T-cell (primary cell): ENCODE measurements around the gene DIRAS3. TPM values are rescaled to one million over a fixed set of nuclear protein-coding genes. Genes with fewer than 3 reads are reported as not detected.

Experiments
- ATAC-seq, 4 experiments: fragments of 200-7000 bp in 3 of 4; fragments of 150-1000 bp in 1 of 4; cut with Tn5 transposase; replicated peaks in 1 of 4; 1 replicate in 3 of 4; 2 replicates in 1 of 4; pipeline ENCODE4 v1.10.0; 2021; ENCODE audit warnings: moderate library complexity in 3 of 4, mild to moderate bottlenecking in 2 of 4, moderate number of reproducible peaks in 1 of 4
- CTCF ChIA-PET, 2 donors: fragments of 300-600 bp; sonication (Branson Sonifier 250); formaldehyde crosslinking; loops; one replicate each; lab custom pipeline; 2022; ENCODE audit warnings: antibody characterized with exemption in 2 of 2; lab: Charles Lee
- POLR2A ChIA-PET, 2 donors: fragments of 300-600 bp; sonication (Branson Sonifier 250); formaldehyde crosslinking; loops; one replicate each; lab custom pipeline; 2022; ENCODE audit warnings: antibody characterized with exemption in 2 of 2; lab: Charles Lee
- DNase-seq, 35 experiments: peaks; one replicate each; pipeline versions ENCODE4 v3.0.0 to v3.0.0-alpha.2; 2013 to 2023
- H3K27ac ChIP-seq: one replicate; pipeline ENCODE4 v1.5.1; 2013; ENCODE audit warnings: low read length
- H3K27me3 ChIP-seq, 2 experiments: replicated peaks in 1 of 2; 1 replicate in 1 of 2; 2 replicates in 1 of 2; pipeline versions ENCODE4 v1.6.1 to v1.7.0; 2013; ENCODE audit warnings: low read length in 1 of 2, mixed read lengths in 1 of 2; ENCODE audit not compliant: control insufficient read depth in 2 of 2, insufficient read depth in 2 of 2; ENCODE audit errors: extremely low read depth in 1 of 2
- H3K36me3 ChIP-seq, 2 donors: 1 replicate in 1 of 2; 2 replicates in 1 of 2; pipeline versions ENCODE4 v1.6.1 to v1.7.0; 2013; ENCODE audit warnings: low read length in 1 of 2; ENCODE audit not compliant: control insufficient read depth in 2 of 2, insufficient read depth in 1 of 2; ENCODE audit errors: extremely low read depth in 1 of 2
- H3K4me1 ChIP-seq, 2 experiments: 1 replicate in 1 of 2; 2 replicates in 1 of 2; pipeline versions ENCODE4 v1.6.1 to v1.7.0; 2013; ENCODE audit warnings: low read length in 2 of 2, mixed read lengths in 1 of 2; ENCODE audit not compliant: insufficient read depth in 2 of 2, control insufficient read depth in 1 of 2; ENCODE audit errors: extremely low read depth in 1 of 2
- H3K4me3 ChIP-seq, 2 donors: 1 replicate in 1 of 2; 2 replicates in 1 of 2; pipeline versions ENCODE4 v1.5.1 to v1.7.0; 2013; ENCODE audit warnings: mild to moderate bottlenecking in 2 of 2, low read length in 1 of 2, moderate library complexity in 1 of 2; ENCODE audit not compliant: control insufficient read depth in 1 of 2; ENCODE audit errors: extremely low read depth in 1 of 2
- H3K9me3 ChIP-seq: 2 replicates; pipeline ENCODE4 v1.7.0; 2013
- H3K27ac Mint-ChIP-seq, 2 donors: one replicate each; pipeline ENCODE4 v1.8.0; 2020 to 2021; ENCODE audit warnings: mild to moderate bottlenecking in 2 of 2, mixed read lengths in 2 of 2
- H3K27me3 Mint-ChIP-seq, 2 donors: one replicate each; pipeline ENCODE4 v1.8.0; 2021 to 2022; ENCODE audit warnings: mixed read lengths in 2 of 2
- H3K36me3 Mint-ChIP-seq: one replicate; pipeline ENCODE4 v1.8.0; 2021; ENCODE audit warnings: mixed read lengths
- H3K4me1 Mint-ChIP-seq, 3 donors: one replicate each; pipeline ENCODE4 v1.8.0; 2020 to 2022; ENCODE audit warnings: mixed read lengths in 3 of 3, mild to moderate bottlenecking in 1 of 3
- H3K4me3 Mint-ChIP-seq, 3 donors: one replicate each; pipeline ENCODE4 v1.8.0; 2020 to 2022; ENCODE audit warnings: mild to moderate bottlenecking in 3 of 3, mixed read lengths in 3 of 3, moderate library complexity in 3 of 3
- H3K9me3 Mint-ChIP-seq, 3 donors: one replicate each; pipeline ENCODE4 v1.8.0; 2020 to 2022; ENCODE audit warnings: mixed read lengths in 3 of 3
- WGBS: methylation state at CpG from one replicate; pipeline ENCODE4 v1.1.5; 2013; ENCODE audit warnings: missing lambda C conversion rate; ENCODE audit not compliant: insufficient coverage; 5-methylcytosine and 5-hydroxymethylcytosine counted together
- total RNA-seq, 35 experiments: library from RNA in 6 of 35; stranded (reverse) in 6 of 35; fragments of 120-200 nt in 1 of 35; gene quantifications; one replicate each; pipeline versions ENCODE4 v1.2.1 to v1.2.4 and lab custom pipeline; 2013 to 2026

The DIRAS3 gene
- total RNA-seq, 5 donors from 2014 or later (not counting 1 experiment from before 2014, with no cell fraction given) = not detected

DNA sequence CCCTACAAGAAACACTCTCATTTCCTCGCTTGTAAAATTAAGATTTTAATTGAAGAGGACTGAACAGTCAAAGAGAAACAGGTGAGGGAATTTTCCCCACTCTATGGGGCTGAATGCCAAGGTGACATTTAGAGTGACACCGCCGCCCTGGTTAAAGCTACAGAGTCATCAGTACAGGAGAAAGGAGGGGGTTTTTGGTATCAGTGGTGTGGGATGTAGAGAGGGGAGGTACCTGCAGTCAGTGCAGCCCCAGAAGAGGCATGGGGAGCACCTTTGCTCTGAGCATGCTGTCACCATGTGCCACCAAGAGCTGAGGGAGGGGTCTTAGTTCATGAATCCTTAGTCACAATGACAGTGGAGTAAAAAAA lies 2.8 kb downstream of the DIRAS3 start:
- Mint-ChIP-seq H3K4me3 (no peak overlapping the region), H3K4me1 (peaks cover 0 to 2% (median 0%) of the 10 kb centered on the region in 3 donors)

DNA sequence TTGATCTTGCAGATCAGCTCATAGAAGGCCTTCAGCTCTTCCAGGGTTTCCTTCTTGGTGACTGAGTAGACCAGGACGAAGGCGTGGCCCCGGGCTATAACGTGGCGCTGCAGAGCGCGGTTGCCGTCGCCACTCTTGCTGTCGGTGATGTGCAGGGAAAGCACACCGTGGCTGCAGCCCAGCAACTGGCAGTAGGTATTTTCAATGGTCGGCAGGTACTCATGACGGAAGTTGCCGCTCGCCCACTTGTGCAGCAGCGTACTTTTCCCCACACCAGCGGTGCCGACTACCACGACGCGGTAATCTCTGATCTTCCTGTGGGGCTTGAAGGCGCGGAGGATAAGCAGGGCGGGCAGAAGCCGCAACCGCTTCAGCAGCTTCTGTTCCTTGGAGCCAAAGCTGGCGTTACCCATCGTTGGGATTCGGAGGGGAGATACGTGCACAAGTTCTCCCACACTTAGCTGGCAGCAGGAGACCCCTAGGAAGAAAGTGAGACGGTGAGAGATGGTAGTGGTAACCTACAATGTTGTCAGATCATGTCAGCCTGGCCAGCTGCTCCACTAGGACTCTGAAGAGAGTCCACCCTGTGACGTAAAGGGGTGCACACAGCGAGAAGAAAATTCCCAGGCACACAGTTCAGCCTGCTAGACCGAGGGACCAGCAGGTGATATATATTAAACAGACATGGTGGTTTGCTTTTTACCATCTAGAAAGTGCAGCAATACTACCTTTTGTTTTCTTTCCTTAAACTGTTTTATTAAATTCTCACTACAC lies 3.4 kb downstream of the DIRAS3 start:
- Mint-ChIP-seq H3K27me3 (peaks cover 11 to 18% of the 10 kb centered on the region in 2 donors), H3K27ac (no peak overlapping the region), H3K4me1 (peaks cover 0 to 2% (median 0%) of the 10 kb centered on the region in 3 donors), H3K9me3 (peaks cover 0 to 4% (median 0%) of the 10 kb centered on the region in 3 donors), H3K4me3 (no peak overlapping the region), H3K36me3 (no peaks in the 10 kb centered on the region)
- H3K4me3 ChIP-seq = no peak overlapping the region
- no peaks in the 10 kb centered on the region for H3K4me1 ChIP-seq
- H3K9me3 ChIP-seq = no peaks in the 10 kb centered on the region
- no peaks in the 10 kb centered on the region for H3K36me3 ChIP-seq
- 60% methylated on average over 28 of the region's 34 CpGs for WGBS
- H3K27ac ChIP-seq = no peak overlapping the region
- peaks cover 8 to 27% of the 10 kb centered on the region in 2 experiments for H3K27me3 ChIP-seq
- ATAC-seq (no peak), DNase-seq (no peak)
- POLR2A ChIA-PET = no interaction called here
- CTCF ChIA-PET = no interaction called here

More for the DNA sequence above, 2.8 kb downstream of the DIRAS3 start:
- Mint-ChIP-seq H3K27me3 (peaks cover 14 to 18% of the 10 kb centered on the region in 2 donors), H3K27ac (no peak overlapping the region), H3K9me3 (peaks cover 0 to 3% (median 0%) of the 10 kb centered on the region in 3 donors), H3K36me3 (no peaks in the 10 kb centered on the region)
- no peaks in the 10 kb centered on the region for H3K4me1 ChIP-seq
- H3K27me3 ChIP-seq = peaks cover 8 to 27% of the 10 kb centered on the region in 2 experiments
- ATAC-seq (no peak), DNase-seq (no peak)
- no peak overlapping the region for H3K27ac ChIP-seq
- H3K36me3 ChIP-seq = no peaks in the 10 kb centered on the region
- 50% methylated on average over 2 of the region's 3 CpGs for WGBS
- ChIA-PET CTCF (no interaction called here), POLR2A (no interaction called here)
- no peak overlapping the region for H3K4me3 ChIP-seq
- no peaks in the 10 kb centered on the region for H3K9me3 ChIP-seq

DNA sequence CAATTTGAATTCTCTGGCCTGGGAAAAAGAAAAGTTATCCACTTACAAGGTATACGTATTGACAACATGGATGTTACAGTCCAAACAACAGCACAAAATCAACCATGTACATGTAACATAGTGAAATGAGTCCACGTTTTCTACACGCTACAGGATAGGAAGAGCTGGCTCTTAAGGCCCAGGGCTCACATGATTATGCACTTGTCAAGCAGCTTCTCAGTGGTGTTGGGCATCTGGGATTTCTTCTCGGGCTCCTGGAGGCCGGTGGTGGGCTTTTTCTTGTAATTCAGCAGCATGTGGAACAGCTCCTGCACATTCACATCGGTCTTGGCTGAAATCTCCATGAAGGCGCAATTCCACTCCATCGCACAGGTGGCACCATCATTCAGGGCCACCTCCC lies 4.0 kb downstream of the DIRAS3 start:
- Histone ChIP-seq H3K4me1 (no peaks in the 10 kb centered on the region), H3K4me3 (no peak overlapping the region), H3K27ac (no peak overlapping the region), H3K36me3 (no peaks in the 10 kb centered on the region), H3K27me3 (peaks cover 8 to 21% of the 10 kb centered on the region in 2 experiments), H3K9me3 (no peaks in the 10 kb centered on the region)
- ChIA-PET POLR2A (no interaction called here), CTCF (no interaction called here)
- peaks cover 11 to 18% of the 10 kb centered on the region in 2 donors for H3K27me3 Mint-ChIP-seq
- no peaks in the 10 kb centered on the region for H3K36me3 Mint-ChIP-seq
- H3K4me1 Mint-ChIP-seq = peaks cover 0 to 2% (median 0%) of the 10 kb centered on the region in 3 donors
- H3K4me3 Mint-ChIP-seq = no peak overlapping the region
- DNase-seq = no peak
- WGBS = 92% methylated on average over 5 of the region's 8 CpGs
- no peak for ATAC-seq
- no peak overlapping the region for H3K27ac Mint-ChIP-seq
- peaks cover 0 to 8% (median 0%) of the 10 kb centered on the region in 3 donors for H3K9me3 Mint-ChIP-seq

DNA sequence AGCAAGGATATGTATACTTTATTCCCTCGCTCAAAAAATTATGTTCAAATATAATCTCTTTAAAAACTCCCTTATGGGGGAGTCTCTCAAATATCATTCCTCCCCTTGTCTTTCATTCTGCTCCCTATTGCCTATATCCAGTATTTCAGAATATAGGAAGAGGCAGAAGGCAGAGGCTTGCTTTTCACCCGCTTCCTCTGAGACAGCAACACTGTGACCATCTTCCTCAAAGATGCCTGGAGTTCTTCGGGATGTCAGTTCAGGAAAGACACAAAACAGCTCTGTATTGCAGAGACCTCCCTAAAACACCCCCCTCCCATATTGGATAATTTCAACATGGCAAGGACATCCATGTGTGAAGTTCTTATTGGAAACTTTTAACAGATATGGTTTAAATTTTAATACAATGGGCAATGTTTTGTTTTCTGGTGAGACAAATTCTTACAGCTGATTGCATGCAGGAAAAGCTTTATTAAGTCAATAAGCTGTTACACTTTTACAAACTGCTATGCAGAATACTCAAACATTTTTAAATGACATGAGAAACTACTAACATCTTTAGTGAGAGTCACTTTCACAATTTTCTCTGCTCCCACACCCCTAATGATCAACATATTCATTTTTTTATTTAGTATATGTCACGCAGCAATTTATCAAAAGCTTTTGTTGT lies 4.8 kb downstream of the DIRAS3 start:
- ChIA-PET CTCF (no interaction called here), POLR2A (no interaction called here)
- H3K27me3 ChIP-seq = peaks cover 8 to 18% of the 10 kb centered on the region in 2 experiments
- no peaks in the 10 kb centered on the region for H3K4me1 ChIP-seq
- DNase-seq (no peak), ATAC-seq (no peak)
- WGBS = no CpG with 5 or more reads among the region's 4 CpGs
- no peaks in the 10 kb centered on the region for H3K36me3 Mint-ChIP-seq
- H3K9me3 Mint-ChIP-seq = peaks cover 0 to 12% (median 0%) of the 10 kb centered on the region in 3 donors
- H3K27ac ChIP-seq = no peak overlapping the region
- no peak overlapping the region for H3K4me3 ChIP-seq
- no peak overlapping the region for H3K27ac Mint-ChIP-seq
- H3K4me3 Mint-ChIP-seq = no peak overlapping the region
- no peaks in the 10 kb centered on the region for H3K9me3 ChIP-seq
- H3K36me3 ChIP-seq = no peaks in the 10 kb centered on the region
- H3K27me3 Mint-ChIP-seq = peaks cover 8 to 15% of the 10 kb centered on the region in 2 donors
- H3K4me1 Mint-ChIP-seq = peaks cover 0 to 2% (median 0%) of the 10 kb centered on the region in 3 donors

DNA sequence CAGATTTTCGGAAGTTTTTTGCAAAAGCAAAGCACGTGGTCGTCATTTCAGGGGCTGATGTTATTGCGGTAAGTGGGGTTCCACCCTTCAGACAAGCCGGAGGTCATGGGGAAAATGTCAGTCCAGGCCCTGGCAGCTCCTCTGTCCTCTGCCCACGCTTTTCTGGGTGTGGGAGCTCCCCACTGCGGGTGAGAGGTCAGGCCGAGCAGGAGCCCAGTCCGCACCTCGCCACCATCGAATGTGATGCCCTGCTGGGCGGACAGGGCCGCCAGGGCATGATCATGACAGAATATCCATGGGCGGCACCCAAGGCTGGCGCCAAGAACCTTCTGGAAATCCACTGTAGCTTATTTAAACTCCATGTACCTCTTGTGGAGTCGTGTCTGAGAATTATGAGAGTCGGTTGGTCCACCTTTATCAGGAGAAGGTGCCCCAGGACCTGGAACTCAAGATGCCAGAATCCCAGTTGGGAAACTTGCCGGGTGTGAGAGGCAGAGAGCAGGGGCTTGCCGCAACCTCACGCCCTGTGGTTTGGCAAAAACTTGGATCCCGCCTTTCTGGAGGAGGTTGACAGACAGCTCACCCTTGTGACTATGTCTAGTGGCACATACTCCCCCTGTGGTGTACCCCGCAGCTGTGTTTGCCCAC lies 6.9 kb downstream of the DIRAS3 start:
- H3K36me3 ChIP-seq = no peaks in the 10 kb centered on the region
- CTCF ChIA-PET = no interaction called here
- Mint-ChIP-seq H3K27me3 (peaks cover 0 to 6% of the 10 kb centered on the region in 2 donors), H3K9me3 (peaks cover 6 to 12% (median 12%) of the 10 kb centered on the region in 3 donors), H3K36me3 (no peaks in the 10 kb centered on the region), H3K4me3 (no peak overlapping the region), H3K4me1 (no peaks in the 10 kb centered on the region), H3K27ac (no peak overlapping the region)
- H3K9me3 ChIP-seq = no peaks in the 10 kb centered on the region
- WGBS = 91% methylated on average over 17 of the region's 22 CpGs
- H3K4me3 ChIP-seq = no peak overlapping the region
- H3K27ac ChIP-seq = no peak overlapping the region
- H3K27me3 ChIP-seq = peaks cover 6 to 10% of the 10 kb centered on the region in 2 experiments
- DNase-seq (no peak), ATAC-seq (no peak)
- H3K4me1 ChIP-seq = no peaks in the 10 kb centered on the region
- POLR2A ChIA-PET = no interaction called here

DNA sequence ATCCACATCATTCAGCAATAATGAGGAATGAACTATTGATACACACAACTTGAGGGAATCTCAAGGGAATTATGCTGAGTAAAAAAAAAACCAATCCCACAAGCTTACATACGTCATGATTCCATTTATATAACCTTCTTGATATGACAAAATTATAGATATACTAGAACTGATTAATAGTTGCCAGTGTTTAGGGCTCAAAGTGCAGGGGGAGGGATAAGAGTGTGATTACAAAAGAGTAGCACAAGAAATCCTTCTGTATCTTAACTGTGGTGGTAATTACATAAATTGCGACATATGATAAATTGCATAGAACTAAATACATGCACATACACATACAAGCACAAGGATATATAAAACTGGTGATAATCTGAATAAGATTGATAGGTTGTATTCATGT lies 13.5 kb downstream of the DIRAS3 start:
- ATAC-seq (no peak), DNase-seq (no peak)
- H3K4me1 ChIP-seq = no peaks in the 10 kb centered on the region
- Mint-ChIP-seq H3K4me1 (no peaks in the 10 kb centered on the region), H3K27ac (no peak overlapping the region), H3K27me3 (peaks cover 0 to 4% of the 10 kb centered on the region in 2 donors), H3K36me3 (no peaks in the 10 kb centered on the region), H3K9me3 (peaks cover 7 to 16% (median 15%) of the 10 kb centered on the region in 3 donors), H3K4me3 (no peak overlapping the region)
- no peak overlapping the region for H3K4me3 ChIP-seq
- ChIA-PET POLR2A (no interaction called here), CTCF (interaction anchor here in 1 of 2 donors (0.5 kb wide), 1 partner anchor 310 kb away, joined by 4 read pairs; no protein-coding TSS in a partner anchor)
- no peaks in the 10 kb centered on the region for H3K9me3 ChIP-seq
- no peaks in the 10 kb centered on the region for H3K27me3 ChIP-seq
- H3K36me3 ChIP-seq = no peaks in the 10 kb centered on the region
- no CpG with 5 or more reads among the region's 2 CpGs for WGBS
- H3K27ac ChIP-seq = no peak overlapping the region
